HepG2 (cell line): ENCODE data around the gene TPTE2. TPM values are rescaled to one million over a fixed set of nuclear protein-coding genes. Genes with fewer than 3 reads are reported as not detected.
A peak's percentile ranks its signal among the peaks of the same experiment; 100 is the strongest.

Source experiments
- BORCS8-MEF2B ChIP-seq: sonication (generic); formaldehyde crosslinking; IDR thresholded peaks from 2 replicates; pipeline ENCODE4 v1.8.0; 2022; ENCODE audit warnings: mild to moderate bottlenecking, missing genetic modification reagents
- GATA4 ChIP-seq: sonication (generic); IDR thresholded peaks from 2 replicates; pipeline ENCODE4 v1.6.1; 2016; ENCODE audit warnings: antibody characterized with exemption, low read depth, borderline replicate concordance
- HDAC1 ChIP-seq: sonication (generic); formaldehyde crosslinking; IDR thresholded peaks from 2 replicates; pipeline ENCODE4 v1.5.1; 2020; ENCODE audit warnings: mild to moderate bottlenecking, missing genetic modification reagents
- MED8 ChIP-seq: sonication (generic); formaldehyde crosslinking; IDR thresholded peaks from 2 replicates; pipeline ENCODE4 v1.8.1; 2023; ENCODE audit warnings: mild to moderate bottlenecking, missing genetic modification reagents; ENCODE audit not compliant: insufficient replicate concordance
- MTA1 ChIP-seq: sonication (generic); formaldehyde crosslinking; IDR thresholded peaks from 2 replicates; pipeline ENCODE4 v1.4.0; 2020; ENCODE audit warnings: missing genetic modification reagents, mild to moderate bottlenecking, borderline replicate concordance
- MXI1 ChIP-seq: IDR thresholded peaks from 3 replicates; pipeline ENCODE4 v1.6.1; 2012; ENCODE audit warnings: low read depth, low read length, inconsistent platforms, borderline replicate concordance
- SNAPC4 ChIP-seq: sonication (generic); formaldehyde crosslinking; IDR thresholded peaks from 2 replicates; pipeline ENCODE4 v1.4.0; 2020; ENCODE audit warnings: mild to moderate bottlenecking, missing genetic modification reagents
- SNAPC5 ChIP-seq: sonication (generic); formaldehyde crosslinking; IDR thresholded peaks from 2 replicates; pipeline ENCODE4 v1.8.1; 2023; ENCODE audit warnings: mild to moderate bottlenecking, missing genetic modification reagents, borderline replicate concordance
- SOX13 ChIP-seq, 3 experiments: fragments of 450-650 bp in 1 of 3; sonication (generic) in 1 of 3; formaldehyde crosslinking in 1 of 3; IDR thresholded peaks in 2 of 3; conservative IDR thresholded peaks in 1 of 3; 2 replicates each; pipeline versions ENCODE4 v1.5.0 to v1.6.1; 2016 to 2020; ENCODE audit warnings: antibody characterized with exemption in 1 of 3, mild to moderate bottlenecking in 1 of 3, missing compliant biosample characterization in 1 of 3, missing genetic modification reagents in 1 of 3, moderate library complexity in 1 of 3
- SYNCRIP ChIP-seq: fragments of 200-400 bp; formaldehyde crosslinking; IDR thresholded peaks from 2 replicates; pipeline ENCODE4 v1.6.1; 2018; ENCODE audit warnings: mild to moderate bottlenecking, low read depth, low read length; ENCODE audit not compliant: insufficient read depth
- ZMAT5 ChIP-seq: sonication (generic); formaldehyde crosslinking; IDR thresholded peaks from 2 replicates; pipeline ENCODE4 v1.5.0; 2020; ENCODE audit warnings: mild to moderate bottlenecking, low read depth, missing genetic modification reagents, borderline replicate concordance
- ZNF12 ChIP-seq: sonication (generic); formaldehyde crosslinking; IDR thresholded peaks from 2 replicates; pipeline ENCODE4 v1.5.0; 2020; ENCODE audit warnings: missing genetic modification reagents
- ZNF333 ChIP-seq: sonication (generic); formaldehyde crosslinking; IDR thresholded peaks from 2 replicates; pipeline ENCODE4 v1.4.0; 2020; ENCODE audit warnings: mild to moderate bottlenecking, missing genetic modification reagents, borderline replicate concordance
- ZNF337 ChIP-seq: sonication (generic); formaldehyde crosslinking; IDR thresholded peaks from 2 replicates; pipeline ENCODE4 v1.5.1; 2020; ENCODE audit warnings: missing genetic modification reagents, low read depth, mild to moderate bottlenecking, borderline replicate concordance
- ZNF382 ChIP-seq: sonication (generic); formaldehyde crosslinking; IDR thresholded peaks from 2 replicates; pipeline ENCODE4 v1.5.0; 2020; ENCODE audit warnings: missing genetic modification reagents, mild to moderate bottlenecking, borderline replicate concordance
- ZNF503 ChIP-seq: sonication (generic); formaldehyde crosslinking; IDR thresholded peaks from 2 replicates; pipeline ENCODE4 v1.4.0; 2020; ENCODE audit warnings: missing genetic modification reagents
- ZNF549 ChIP-seq: sonication (generic); formaldehyde crosslinking; IDR thresholded peaks from 2 replicates; pipeline ENCODE4 v1.5.0; 2020; ENCODE audit warnings: missing genetic modification reagents
- ZNF562 ChIP-seq: sonication (generic); formaldehyde crosslinking; IDR thresholded peaks from 2 replicates; pipeline ENCODE4 v1.8.0; 2022; ENCODE audit warnings: missing genetic modification reagents, borderline replicate concordance
- ZNF781 ChIP-seq: sonication (generic); formaldehyde crosslinking; IDR thresholded peaks from 2 replicates; pipeline ENCODE4 v1.5.1; 2020; ENCODE audit warnings: borderline replicate concordance, mild to moderate bottlenecking, missing genetic modification reagents; ENCODE audit errors: not compliant biosample characterization
- ZUFSP ChIP-seq: sonication (generic); formaldehyde crosslinking; IDR thresholded peaks from 2 replicates; pipeline ENCODE4 v1.9.0; 2021; ENCODE audit warnings: missing genetic modification reagents, mild to moderate bottlenecking, borderline replicate concordance
- polyA plus RNA-seq, 8 experiments: library from polyadenylated mRNA; depleted of rRNA in 3 of 8; stranded (reverse) in 7 of 8; unstranded in 1 of 8; fragments of >200 nt; fragmentation: Illumina TruSeq in 4 of 8; extraction: Trizol in 4 of 8; gene quantifications; 2 replicates each; pipeline versions ENCODE4 v1.2.1 to v1.2.3, GENCODE V29; 2011 to 2016; ENCODE audit warnings: low read depth in 4 of 8, missing spikeins in 1 of 8, mixed read lengths in 1 of 8; ENCODE audit not compliant: insufficient read depth in 1 of 8
- total RNA-seq, 5 experiments: library from RNA; depleted of rRNA; stranded (reverse); fragments of >200 nt; fragmentation: Illumina TruSeq; extraction: Trizol; gene quantifications; 2 replicates each; pipeline ENCODE4 v1.2.3, GENCODE V29; 2016; ENCODE audit warnings: low read depth in 1 of 5

Gene TPTE2
- total and polyA plus RNA-seq, 2 of the 13 experiments (the other 11 are each of a cell fraction or from before 2014, with no cell fraction given): 0.07 TPM; not detected in 1

- no peak for TF ChIP-seq HDAC1 (CRISPR knock-in tag)
- no peak for TF ChIP-seq ZNF562 (CRISPR knock-in tag)
- TF ChIP-seq ZNF337 (CRISPR knock-in tag): no peak
- TF ChIP-seq SNAPC5 (CRISPR knock-in tag): no peak
- no peak for TF ChIP-seq ZNF382
- TF ChIP-seq MXI1: no peak
- no peak for TF ChIP-seq ZUFSP (CRISPR knock-in tag)
- no peak for TF ChIP-seq ZMAT5 (CRISPR knock-in tag)
- no peak for TF ChIP-seq MED8 (CRISPR knock-in tag)
- no peak for TF ChIP-seq ZNF333 (CRISPR knock-in tag)
- TF ChIP-seq ZNF781 (CRISPR knock-in tag): no peak
- TF ChIP-seq BORCS8-MEF2B (CRISPR knock-in tag): no peak
- no peak for TF ChIP-seq GATA4
- no peak for TF ChIP-seq SNAPC4
- TF ChIP-seq MTA1 (CRISPR knock-in tag): no peak
- TF ChIP-seq SYNCRIP: no peak
- no peak; the same call in 1 of the 2 replicates for TF ChIP-seq ZNF12 (CRISPR knock-in tag)
- no peak for TF ChIP-seq ZNF503 (CRISPR knock-in tag)
- TF ChIP-seq SOX13 (IDR thresholded peaks at IDR 0.05): no peak
- TF ChIP-seq SOX13 (CRISPR knock-in tag; conservative IDR thresholded peaks at IDR 0.05 in 1 of 2, IDR thresholded peaks at IDR 0.05 in 1 of 2): peak in 1 of 2 experiments; percentile 44; a peak in 1 of 4 replicates
- no peak for TF ChIP-seq ZNF549 (CRISPR knock-in tag)
Observed at GRCh38 chr13:19604306-19604705, 43.0 kb upstream of the TPTE2 start (continued).
